ENCODE measurements around the gene MINK1. TPM values are rescaled to one million over a fixed set of nuclear protein-coding genes. Genes with fewer than 3 reads are reported as not detected.
A peak's percentile ranks its signal among the peaks of the same experiment; 100 is the strongest.

Gene MINK1
- total and polyA plus RNA-seq, 2 donors (not counting 1 experiment from before 2014, with no cell fraction given) = 109 to 160 TPM

DNA sequence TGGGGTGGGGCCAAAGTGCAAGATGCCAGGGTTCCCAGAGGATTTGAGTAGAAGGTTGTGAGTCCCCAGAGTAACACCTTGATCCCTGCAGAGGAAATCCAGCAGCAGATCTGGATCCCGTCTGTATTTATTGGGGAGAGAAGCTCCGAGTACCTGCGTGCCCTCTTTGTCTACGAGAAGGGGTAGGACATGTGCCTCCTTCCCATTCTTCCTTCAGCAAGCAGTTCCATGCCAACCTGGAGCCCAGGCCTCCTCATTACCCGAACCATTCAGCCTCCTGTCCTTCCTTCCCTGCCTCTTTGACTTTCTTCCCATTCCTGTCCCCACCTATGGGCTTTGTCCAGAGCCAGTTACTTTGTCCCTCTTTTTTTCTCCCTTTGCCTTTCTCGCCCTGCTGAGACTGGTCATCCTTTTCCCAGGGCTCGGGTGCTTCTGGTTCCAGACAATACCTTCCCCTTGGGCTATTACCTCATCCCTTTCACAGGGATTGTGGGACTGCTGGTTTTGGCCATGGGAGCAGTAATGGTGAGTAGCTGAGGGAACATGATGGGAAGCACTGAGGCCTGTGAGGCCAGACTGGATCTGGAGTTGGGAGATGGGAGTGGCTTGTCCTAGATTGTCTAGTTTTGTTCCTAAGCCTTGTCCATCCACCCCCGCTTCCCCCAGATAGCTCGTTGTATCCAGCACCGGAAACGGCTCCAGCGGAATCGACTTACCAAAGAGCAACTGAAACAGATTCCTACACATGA is 109.8 kb downstream of the MINK1 start:
- H4K20me1 ChIP-seq (ENCODE audit: control insufficient read depth, insufficient read depth, low read length, poor library complexity, severe bottlenecking) = peaks cover 39% of the 10 kb centered on the region
- H3K27me3 ChIP-seq (replicated peaks in 1 of 4; ENCODE audit: control extremely low read depth in 1 of 4, control insufficient read depth in 3 of 4, insufficient read depth in 4 of 4, low read length in 3 of 4) = no peaks in the 10 kb centered on the region
- Mint-ChIP-seq H3K27me3 (no peaks in the 10 kb centered on the region), H3K27ac (peak overlapping the region; percentile 95), H3K9me3 (ENCODE audit: insufficient read depth) (no peaks in the 10 kb centered on the region), H3K4me1 (peaks cover 78% of the 10 kb centered on the region), H3K4me3 (peak overlapping the region; percentile 29)
- DNase-seq (no peak), ATAC-seq (ENCODE audit: low read depth) (no peak)
- intact Hi-C loops (cut with micrococcal nuclease) = loop anchor here (5.0 to 10.0 kb wide), 3 partner anchors 136 to 302 kb away; partner anchors contain the start of genes PLD2 and ZNF594
- TF ChIP-seq CTCF (IDR thresholded peaks at IDR 0.05) = no peak
- TF ChIP-seq EZH2 (IDR thresholded peaks at IDR 0.05; ENCODE audit: borderline replicate concordance, insufficient read depth, low read depth, low read length, poor library complexity, severe bottlenecking) = no peak
- peak overlapping the region; percentile 30 to 93 for H3K27ac ChIP-seq (ENCODE audit: low read length in 2 of 2)
- CTCF ChIA-PET = interaction anchor here (0.6 to 1.7 kb wide), 3 partner anchors 34 to 270 kb away, joined by 3 to 5 read pairs (median 3); no protein-coding TSS in a partner anchor
- no peak overlapping the region for H3K9ac ChIP-seq (ENCODE audit: low read length)
- peaks cover 76% of the 10 kb centered on the region for H3K79me2 ChIP-seq (ENCODE audit: control insufficient read depth, insufficient read depth, low read length)
- H3K4me3 ChIP-seq (ENCODE audit: control extremely low read depth in 1 of 5, extremely low read depth in 1 of 5, insufficient read depth in 1 of 5, low read depth in 2 of 5, low read length in 4 of 5) = no peak overlapping the region
- peaks cover 68 to 80% of the 10 kb centered on the region in 2 donors for H3K4me1 ChIP-seq (ENCODE audit: control insufficient read depth in 2 of 2, insufficient read depth in 2 of 2, low read length in 2 of 2)
- H3K9me3 ChIP-seq (ENCODE audit: control extremely low read depth in 1 of 3, control insufficient read depth in 2 of 3, insufficient read depth in 1 of 3, low read length in 2 of 3) = no peaks in the 10 kb centered on the region
- WGBS (ENCODE audit: insufficient coverage) = 96% methylated on average over 6 of the region's 13 CpGs
- peaks cover 0 to 48% of the 10 kb centered on the region in 2 experiments for H3K36me3 ChIP-seq (replicated peaks in 1 of 2; ENCODE audit: control extremely low read depth in 1 of 2, control insufficient read depth in 1 of 2, extremely low read depth in 1 of 2, insufficient read depth in 2 of 2, low read length in 1 of 2)
- POLR2A ChIA-PET = interaction anchor here (2.7 kb wide), 1 partner anchor 24 kb away, joined by 9 read pairs; the partner anchor contains the start of gene SPAG7
- no peak overlapping the region for H2AFZ ChIP-seq (ENCODE audit: insufficient read depth, low read depth, low read length, poor library complexity, severe bottlenecking)
- peak overlapping the region; percentile 98 for H3K4me2 ChIP-seq (replicated peaks; ENCODE audit: low read depth, low read length, poor library complexity, severe bottlenecking)

- Mint-ChIP-seq H3K4me3 (peak overlapping the region; percentile 86), H3K27me3 (no peaks in the 10 kb centered on the region), H3K9me3 (ENCODE audit: insufficient read depth) (no peaks in the 10 kb centered on the region), H3K27ac (peak overlapping the region; percentile 89), H3K4me1 (peaks cover 67% of the 10 kb centered on the region)
- Histone ChIP-seq H3K36me3 (replicated peaks in 1 of 2; ENCODE audit: control extremely low read depth in 1 of 2, control insufficient read depth in 1 of 2, extremely low read depth in 1 of 2, insufficient read depth in 2 of 2, low read length in 1 of 2) (peaks cover 0 to 44% of the 10 kb centered on the region in 2 experiments), H2AFZ (ENCODE audit: insufficient read depth, low read depth, low read length, poor library complexity, severe bottlenecking) (no peak overlapping the region), H3K9me3 (ENCODE audit: control extremely low read depth in 1 of 3, control insufficient read depth in 2 of 3, insufficient read depth in 1 of 3, low read length in 2 of 3) (no peaks in the 10 kb centered on the region), H3K4me3 (ENCODE audit: control extremely low read depth in 1 of 5, extremely low read depth in 1 of 5, insufficient read depth in 1 of 5, low read depth in 2 of 5, low read length in 4 of 5) (peak overlapping the region in 4 of 5 experiments; percentile 2 to 40 (median 18)), H3K9ac (ENCODE audit: low read length) (peak overlapping the region; percentile 38), H3K27ac (ENCODE audit: low read length in 2 of 2) (peak overlapping the region; percentile 30 to 93), H3K79me2 (ENCODE audit: control insufficient read depth, insufficient read depth, low read length) (peaks cover 77% of the 10 kb centered on the region), H4K20me1 (ENCODE audit: control insufficient read depth, insufficient read depth, low read length, poor library complexity, severe bottlenecking) (peaks cover 43% of the 10 kb centered on the region), H3K27me3 (replicated peaks in 1 of 4; ENCODE audit: control extremely low read depth in 1 of 4, control insufficient read depth in 3 of 4, insufficient read depth in 4 of 4, low read length in 3 of 4) (no peaks in the 10 kb centered on the region), H3K4me1 (ENCODE audit: control insufficient read depth in 2 of 2, insufficient read depth in 2 of 2, low read length in 2 of 2) (peaks cover 62 to 71% of the 10 kb centered on the region in 2 donors), H3K4me2 (replicated peaks; ENCODE audit: low read depth, low read length, poor library complexity, severe bottlenecking) (peak overlapping the region; percentile 98)
- ATAC-seq (ENCODE audit: low read depth) (no peak), DNase-seq (peak; percentile 67)
- ChIA-PET POLR2A (interaction anchor here (2.7 kb wide), 1 partner anchor 23 kb away, joined by 9 read pairs; the partner anchor contains the start of gene SPAG7), CTCF (interaction anchor here (0.7 kb wide), 1 partner anchor 107 kb away, joined by 3 read pairs; no protein-coding TSS in a partner anchor)
- intact Hi-C loops (cut with micrococcal nuclease) = loop anchor here (5.0 to 10.0 kb wide), 3 partner anchors 137 to 301 kb away; partner anchors contain the start of genes PLD2 and ZNF594
- 14% methylated on average over 2 of the region's 3 CpGs for WGBS (ENCODE audit: insufficient coverage)
- no peak for TF ChIP-seq CTCF (IDR thresholded peaks at IDR 0.05)
- no peak for TF ChIP-seq EZH2 (IDR thresholded peaks at IDR 0.05; ENCODE audit: borderline replicate concordance, insufficient read depth, low read depth, low read length, poor library complexity, severe bottlenecking)
Observed at GRCh38 chr17:4944163-4944553, 111.0 kb downstream of the MINK1 start.
